HK-2 (cell line): ENCODE measurements around the gene TRUB1.
A peak's percentile ranks its signal among the peaks of the same experiment; 100 is the strongest.
"Not testable (repeated sequence)": the region's sequence is repeated elsewhere in the genome, so short reads cannot be mapped to it uniquely, and the experiment has no call there.

Source experiments
- DNase-seq: peaks from one replicate; pipeline ENCODE4 v3.0.0-alpha.2; 2018; ENCODE audit not compliant: unreplicated experiment

The TRUB1 gene

GRCh38 chr10:114937962-114938855, at the start of gene TRUB1:
TRUB1 (plus strand) TSS chr10:114938195; CDS start chr10:114938254, 59 bp downstream.
- peak; percentile 89 for DNase-seq

GRCh38 chr10:114893251-114893650, 44.7 kb upstream of the TRUB1 start:
- DNase-seq, result no peak

- no peak for DNase-seq
These were observed 43.1 kb upstream of the TRUB1 start for GRCh38 chr10:114894911-114895310.

GRCh38 chr10:114897011-114897410, 41.0 kb upstream of the TRUB1 start:
- DNase-seq, result not testable (repeated sequence)

GRCh38 chr10:114897593-114897992, 40.4 kb upstream of the TRUB1 start:
- DNase-seq, result no peak

GRCh38 chr10:114899982-114900381, 38.0 kb upstream of the TRUB1 start:
- DNase-seq, result no peak

- no peak for DNase-seq
These were observed 37.3 kb upstream of the TRUB1 start for GRCh38 chr10:114900658-114901057.

GRCh38 chr10:114902151-114902550, 35.8 kb upstream of the TRUB1 start:
- no peak for DNase-seq

GRCh38 chr10:114905450-114905849, 32.5 kb upstream of the TRUB1 start:
- DNase-seq, result no peak

- DNase-seq, result no peak
These were observed 31.0 kb upstream of the TRUB1 start for GRCh38 chr10:114906981-114907380.

GRCh38 chr10:114908896-114909295, 29.1 kb upstream of the TRUB1 start:
- DNase-seq, result no peak

GRCh38 chr10:114911052-114911711, 26.8 kb upstream of the TRUB1 start:
- DNase-seq, result no peak

GRCh38 chr10:114911801-114912469, 26.1 kb upstream of the TRUB1 start:
- no peak for DNase-seq

GRCh38 chr10:114912470-114912859, 25.5 kb upstream of the TRUB1 start:
- DNase-seq, result no peak

GRCh38 chr10:114914560-114914959, 23.4 kb upstream of the TRUB1 start:
- no peak for DNase-seq

GRCh38 chr10:114915294-114915693, 22.7 kb upstream of the TRUB1 start:
- no peak for DNase-seq

GRCh38 chr10:114916653-114917052, 21.3 kb upstream of the TRUB1 start:
- no peak for DNase-seq

GRCh38 chr10:114917459-114917858, 20.5 kb upstream of the TRUB1 start:
- no peak for DNase-seq

GRCh38 chr10:114917927-114918672, 19.9 kb upstream of the TRUB1 start:
- DNase-seq, result peak; percentile 57

GRCh38 chr10:114920459-114920858, 17.5 kb upstream of the TRUB1 start:
- peak; percentile 40 for DNase-seq

- DNase-seq, result no peak
These were observed 16.0 kb upstream of the TRUB1 start for GRCh38 chr10:114922003-114922402.

GRCh38 chr10:114923551-114923950, 14.4 kb upstream of the TRUB1 start:
- no peak for DNase-seq
